NOMO-1 treated with dmso at 0.1 percent for 144 hours (cell line): ENCODE data around the gene DLX2.
"Not testable (repeated sequence)": the region's sequence is repeated elsewhere in the genome, so short reads cannot be mapped to it uniquely, and the experiment has no call there.

Experiments
- DNase-seq: peaks from one replicate; lab custom pipeline; 2025; ENCODE audit not compliant: unreplicated experiment; lab: John Stamatoyannopoulos, UW

DLX2 gene

GRCh38 chr2:172083628-172084394, 18.9 kb downstream of the DLX2 start:
- no peak for DNase-seq

- DNase-seq, result no peak
Observed at GRCh38 chr2:172082944-172083627, 19.6 kb downstream of the DLX2 start.

GRCh38 chr2:172082105-172082943, 20.4 kb downstream of the DLX2 start:
- no peak for DNase-seq

- DNase-seq, result no peak
Observed at GRCh38 chr2:172081221-172082022, 21.3 kb downstream of the DLX2 start.

GRCh38 chr2:172080641-172081220, 22.0 kb downstream of the DLX2 start:
- no peak for DNase-seq

- DNase-seq, result peak; percentile 77
Observed at GRCh38 chr2:172079838-172080640, 22.7 kb downstream of the DLX2 start.

GRCh38 chr2:172079416-172079815, 23.3 kb downstream of the DLX2 start:
- DNase-seq, result no peak

GRCh38 chr2:172074254-172074653, 28.4 kb downstream of the DLX2 start:
- DNase-seq, result no peak

- DNase-seq, result no peak
Observed at GRCh38 chr2:172073518-172073917, 29.2 kb downstream of the DLX2 start.

GRCh38 chr2:172072706-172073105, 30.0 kb downstream of the DLX2 start:
- DNase-seq, result no peak

GRCh38 chr2:172072303-172072702, 30.4 kb downstream of the DLX2 start:
- DNase-seq, result no peak

- no peak for DNase-seq
Observed at GRCh38 chr2:172070936-172071335, 31.8 kb downstream of the DLX2 start.

GRCh38 chr2:172067905-172068304, 34.8 kb downstream of the DLX2 start:
- DNase-seq, result not testable (repeated sequence)

GRCh38 chr2:172066394-172066886, 36.3 kb downstream of the DLX2 start:
- no peak for DNase-seq

GRCh38 chr2:172065111-172065510, 37.6 kb downstream of the DLX2 start:
- no peak for DNase-seq

- DNase-seq, result no peak
Observed at GRCh38 chr2:172063446-172063845, 39.3 kb downstream of the DLX2 start.

- DNase-seq, result no peak
Observed at GRCh38 chr2:172062402-172063004, 40.2 kb downstream of the DLX2 start.

- DNase-seq, result not testable (repeated sequence)
Observed at GRCh38 chr2:172060118-172060517, 42.6 kb downstream of the DLX2 start.

GRCh38 chr2:172058660-172059059, 44.0 kb downstream of the DLX2 start:
- no peak for DNase-seq
